Measurements from ENCODE around the gene MEF2D.
A peak's percentile ranks its signal among the peaks of the same experiment; 100 is the strongest.

The MEF2D gene

DNA sequence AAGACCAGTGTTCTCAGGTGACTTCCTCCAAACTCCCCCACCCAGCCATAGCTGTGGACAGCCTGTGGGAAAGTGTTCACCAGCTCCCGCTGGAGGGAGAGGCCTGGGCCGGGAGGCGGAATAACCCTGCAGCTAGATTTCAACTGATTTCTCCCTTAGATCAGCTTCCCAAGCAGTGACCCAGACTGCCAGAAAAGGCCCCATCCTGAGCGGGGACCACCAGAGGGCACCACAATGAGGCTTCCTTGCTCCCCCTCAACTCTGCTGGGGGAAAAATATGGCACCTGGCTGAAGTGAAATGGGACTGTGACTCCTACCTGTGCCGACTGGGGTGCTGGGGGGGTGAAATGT lies 80.7 kb downstream of the MEF2D start:
- H3K9me3 Mint-ChIP-seq, result no peaks in the 10 kb centered on the region
- peak overlapping the region in 1 of 3 experiments; percentile 42 for H3K4me3 Mint-ChIP-seq
- H3K4me1 Mint-ChIP-seq, result peaks cover 6% of the 10 kb centered on the region
- peaks cover 100% of the 10 kb centered on the region for H3K27me3 Mint-ChIP-seq (ENCODE audit: low read depth)
- no peaks in the 10 kb centered on the region for H3K36me3 Mint-ChIP-seq (ENCODE audit: low read depth)
- H3K27ac Mint-ChIP-seq, result no peak overlapping the region
- TF ChIP-seq, protein P1, sequence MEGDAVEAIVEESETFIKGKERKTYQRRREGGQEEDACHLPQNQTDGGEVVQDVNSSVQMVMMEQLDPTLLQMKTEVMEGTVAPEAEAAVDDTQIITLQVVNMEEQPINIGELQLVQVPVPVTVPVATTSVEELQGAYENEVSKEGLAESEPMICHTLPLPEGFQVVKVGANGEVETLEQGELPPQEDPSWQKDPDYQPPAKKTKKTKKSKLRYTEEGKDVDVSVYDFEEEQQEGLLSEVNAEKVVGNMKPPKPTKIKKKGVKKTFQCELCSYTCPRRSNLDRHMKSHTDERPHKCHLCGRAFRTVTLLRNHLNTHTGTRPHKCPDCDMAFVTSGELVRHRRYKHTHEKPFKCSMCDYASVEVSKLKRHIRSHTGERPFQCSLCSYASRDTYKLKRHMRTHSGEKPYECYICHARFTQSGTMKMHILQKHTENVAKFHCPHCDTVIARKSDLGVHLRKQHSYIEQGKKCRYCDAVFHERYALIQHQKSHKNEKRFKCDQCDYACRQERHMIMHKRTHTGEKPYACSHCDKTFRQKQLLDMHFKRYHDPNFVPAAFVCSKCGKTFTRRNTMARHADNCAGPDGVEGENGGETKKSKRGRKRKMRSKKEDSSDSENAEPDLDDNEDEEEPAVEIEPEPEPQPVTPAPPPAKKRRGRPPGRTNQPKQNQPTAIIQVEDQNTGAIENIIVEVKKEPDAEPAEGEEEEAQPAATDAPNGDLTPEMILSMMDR (IDR thresholded peaks at IDR 0.05; ENCODE audit: unreplicated experiment in 3 of 3), result no peak

DNA sequence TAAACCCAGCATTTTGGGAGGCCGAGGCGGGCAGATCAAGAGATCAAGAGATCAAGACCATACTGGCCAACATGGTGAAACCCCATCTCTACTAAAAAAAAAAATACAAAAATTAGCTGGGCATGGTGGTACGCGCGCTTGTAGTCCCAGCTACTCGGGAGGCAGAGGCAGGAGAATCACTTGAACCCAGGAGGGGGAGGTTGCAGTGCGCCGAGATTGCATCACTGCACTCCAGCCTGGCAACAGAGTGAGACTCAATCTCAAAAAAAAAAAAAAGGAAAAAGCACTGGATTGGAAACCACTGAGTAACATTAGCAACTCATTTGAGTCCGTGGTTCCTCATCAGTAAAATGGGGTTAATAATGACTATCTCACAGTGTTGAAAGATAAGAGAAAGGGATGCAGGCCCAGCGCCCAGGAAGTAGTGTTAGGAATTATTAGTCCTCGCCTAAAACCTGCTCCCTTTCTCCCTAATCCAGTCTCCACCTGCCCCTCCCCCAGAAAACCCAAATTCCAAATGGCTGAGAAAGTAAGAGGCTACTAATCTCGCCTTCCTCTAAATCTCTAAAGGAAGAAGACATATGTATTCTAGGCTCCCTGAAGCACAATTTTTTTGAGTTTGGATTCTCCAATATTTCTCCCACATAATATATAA lies 82.0 kb downstream of the MEF2D start:
- H3K9me3 Mint-ChIP-seq, result peaks cover 2% of the 10 kb centered on the region
- TF ChIP-seq, protein P1 (IDR thresholded peaks at IDR 0.05; ENCODE audit: unreplicated experiment in 3 of 3), result no peak
- H3K27me3 Mint-ChIP-seq (ENCODE audit: low read depth), result peaks cover 98% of the 10 kb centered on the region
- peaks cover 6% of the 10 kb centered on the region for H3K4me1 Mint-ChIP-seq
- no peak overlapping the region for H3K4me3 Mint-ChIP-seq
- H3K27ac Mint-ChIP-seq, result no peak overlapping the region
- H3K36me3 Mint-ChIP-seq (ENCODE audit: low read depth), result no peaks in the 10 kb centered on the region

DNA sequence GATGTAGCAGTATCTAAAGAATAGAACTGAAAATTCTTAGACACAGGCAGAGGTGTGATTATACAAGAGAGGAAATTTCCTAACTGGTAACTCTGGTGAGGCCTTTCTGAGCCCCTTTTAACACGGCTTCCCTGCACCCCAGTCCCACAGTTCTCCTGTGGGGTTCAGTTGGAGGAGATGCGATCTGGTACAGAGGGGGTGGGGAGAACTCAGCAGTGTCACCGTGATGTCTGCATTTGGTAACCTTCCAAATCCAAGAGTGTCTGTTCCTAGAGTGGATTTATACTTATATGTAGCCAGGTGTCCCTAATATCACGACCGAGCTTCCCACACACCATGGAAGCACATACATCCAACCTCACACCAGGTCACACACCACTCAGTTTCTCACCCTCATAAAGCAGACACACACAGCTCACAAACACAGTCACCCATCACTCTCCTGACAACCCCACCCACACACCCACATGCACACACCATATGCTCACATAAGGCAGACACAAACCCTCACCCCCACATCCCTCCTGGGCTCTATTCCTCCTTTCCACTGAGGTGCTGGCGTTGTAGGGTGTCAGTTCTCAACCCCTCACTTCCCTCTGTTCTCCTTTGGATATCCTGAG lies 83.1 kb downstream of the MEF2D start:
- H3K27me3 Mint-ChIP-seq (ENCODE audit: low read depth), result peaks cover 96% of the 10 kb centered on the region
- H3K4me1 Mint-ChIP-seq, result peaks cover 6% of the 10 kb centered on the region
- H3K4me3 Mint-ChIP-seq, result no peak overlapping the region
- no peaks in the 10 kb centered on the region for H3K36me3 Mint-ChIP-seq (ENCODE audit: low read depth)
- TF ChIP-seq, protein P1 (IDR thresholded peaks at IDR 0.05; ENCODE audit: unreplicated experiment in 3 of 3), result no peak
- H3K27ac Mint-ChIP-seq, result no peak overlapping the region
- peaks cover 2% of the 10 kb centered on the region for H3K9me3 Mint-ChIP-seq

DNA sequence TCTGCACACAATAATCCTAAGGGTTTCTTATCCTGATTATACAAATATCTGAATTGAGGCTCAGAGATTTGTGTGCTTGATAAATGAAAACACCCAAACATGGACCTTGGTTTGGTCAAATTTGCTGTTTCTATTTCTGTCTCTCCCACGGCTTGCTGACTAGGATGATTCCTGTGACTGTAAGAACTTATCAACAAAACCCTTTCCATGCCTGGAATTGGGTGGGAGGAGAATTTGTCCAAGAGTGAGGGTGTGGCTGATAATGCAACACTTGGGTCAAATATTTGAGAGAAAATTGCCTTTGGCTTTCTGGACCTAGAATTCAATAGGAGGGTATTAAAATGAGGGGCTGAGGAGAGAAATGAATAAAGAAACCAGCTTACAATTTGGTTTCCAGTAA lies 83.6 kb downstream of the MEF2D start:
- Mint-ChIP-seq H3K27ac (no peak overlapping the region), H3K4me3 (no peak overlapping the region), H3K36me3 (ENCODE audit: low read depth) (no peaks in the 10 kb centered on the region), H3K9me3 (peaks cover 2% of the 10 kb centered on the region), H3K4me1 (peaks cover 4% of the 10 kb centered on the region), H3K27me3 (ENCODE audit: low read depth) (peaks cover 96% of the 10 kb centered on the region)
- TF ChIP-seq, protein P1 (IDR thresholded peaks at IDR 0.05; ENCODE audit: unreplicated experiment in 3 of 3), result no peak

DNA sequence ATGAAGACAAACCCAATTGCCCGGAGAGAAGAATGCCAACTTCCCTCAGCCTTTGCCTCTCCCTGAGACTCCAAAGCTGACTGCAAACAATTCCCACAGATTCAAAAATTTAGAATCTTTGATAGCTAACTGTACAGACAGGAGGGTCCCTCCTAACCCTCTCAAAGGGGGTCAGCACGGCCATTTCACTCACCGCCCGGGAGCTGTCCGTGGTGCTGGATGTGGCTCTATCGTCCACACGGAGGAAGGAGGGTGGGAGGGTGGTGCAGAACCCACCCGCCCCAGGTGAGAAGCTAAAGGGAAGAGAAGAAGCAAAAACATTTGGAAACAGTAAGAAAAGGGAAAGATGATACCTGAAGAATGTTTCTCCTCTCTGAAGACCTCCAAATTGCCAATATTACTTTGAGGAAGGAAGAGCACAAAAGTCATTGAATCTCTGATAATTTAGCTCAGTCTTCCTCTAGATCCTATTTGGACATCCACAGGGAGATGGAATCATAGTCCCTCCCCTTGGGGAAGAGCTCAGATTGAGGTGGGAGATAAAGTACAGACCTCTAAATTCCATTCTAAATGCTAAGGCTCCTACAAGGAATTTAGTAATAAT lies 86.0 kb downstream of the MEF2D start:
- Mint-ChIP-seq H3K9me3 (peaks cover 2% of the 10 kb centered on the region), H3K27ac (no peak overlapping the region), H3K27me3 (ENCODE audit: low read depth) (peaks cover 90% of the 10 kb centered on the region), H3K36me3 (ENCODE audit: low read depth) (no peaks in the 10 kb centered on the region), H3K4me3 (no peak overlapping the region), H3K4me1 (no peaks in the 10 kb centered on the region)
- TF ChIP-seq, protein P1 (IDR thresholded peaks at IDR 0.05; ENCODE audit: unreplicated experiment in 3 of 3), result no peak
